Amniotic epithelial cell (primary cell): ENCODE data around the gene CARMIL3.
A peak's percentile ranks its signal among the peaks of the same experiment; 100 is the strongest.
"Not testable (repeated sequence)": the region's sequence is repeated elsewhere in the genome, so short reads cannot be mapped to it uniquely, and the experiment has no call there.

ENCODE experiments used
- DNase-seq: peaks from one replicate; pipeline ENCODE4 v3.0.0-alpha.2; 2010; ENCODE audit warnings: low read depth

Gene CARMIL3, protein sequence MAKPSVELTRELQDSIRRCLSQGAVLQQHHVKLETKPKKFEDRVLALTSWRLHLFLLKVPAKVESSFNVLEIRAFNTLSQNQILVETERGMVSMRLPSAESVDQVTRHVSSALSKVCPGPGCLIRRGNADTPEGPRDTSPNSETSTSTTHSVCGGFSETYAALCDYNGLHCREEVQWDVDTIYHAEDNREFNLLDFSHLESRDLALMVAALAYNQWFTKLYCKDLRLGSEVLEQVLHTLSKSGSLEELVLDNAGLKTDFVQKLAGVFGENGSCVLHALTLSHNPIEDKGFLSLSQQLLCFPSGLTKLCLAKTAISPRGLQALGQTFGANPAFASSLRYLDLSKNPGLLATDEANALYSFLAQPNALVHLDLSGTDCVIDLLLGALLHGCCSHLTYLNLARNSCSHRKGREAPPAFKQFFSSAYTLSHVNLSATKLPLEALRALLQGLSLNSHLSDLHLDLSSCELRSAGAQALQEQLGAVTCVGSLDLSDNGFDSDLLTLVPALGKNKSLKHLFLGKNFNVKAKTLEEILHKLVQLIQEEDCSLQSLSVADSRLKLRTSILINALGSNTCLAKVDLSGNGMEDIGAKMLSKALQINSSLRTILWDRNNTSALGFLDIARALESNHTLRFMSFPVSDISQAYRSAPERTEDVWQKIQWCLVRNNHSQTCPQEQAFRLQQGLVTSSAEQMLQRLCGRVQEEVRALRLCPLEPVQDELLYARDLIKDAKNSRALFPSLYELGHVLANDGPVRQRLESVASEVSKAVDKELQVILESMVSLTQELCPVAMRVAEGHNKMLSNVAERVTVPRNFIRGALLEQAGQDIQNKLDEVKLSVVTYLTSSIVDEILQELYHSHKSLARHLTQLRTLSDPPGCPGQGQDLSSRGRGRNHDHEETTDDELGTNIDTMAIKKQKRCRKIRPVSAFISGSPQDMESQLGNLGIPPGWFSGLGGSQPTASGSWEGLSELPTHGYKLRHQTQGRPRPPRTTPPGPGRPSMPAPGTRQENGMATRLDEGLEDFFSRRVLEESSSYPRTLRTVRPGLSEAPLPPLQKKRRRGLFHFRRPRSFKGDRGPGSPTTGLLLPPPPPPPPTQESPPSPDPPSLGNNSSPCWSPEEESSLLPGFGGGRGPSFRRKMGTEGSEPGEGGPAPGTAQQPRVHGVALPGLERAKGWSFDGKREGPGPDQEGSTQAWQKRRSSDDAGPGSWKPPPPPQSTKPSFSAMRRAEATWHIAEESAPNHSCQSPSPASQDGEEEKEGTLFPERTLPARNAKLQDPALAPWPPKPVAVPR (N-terminal part only)

DNA sequence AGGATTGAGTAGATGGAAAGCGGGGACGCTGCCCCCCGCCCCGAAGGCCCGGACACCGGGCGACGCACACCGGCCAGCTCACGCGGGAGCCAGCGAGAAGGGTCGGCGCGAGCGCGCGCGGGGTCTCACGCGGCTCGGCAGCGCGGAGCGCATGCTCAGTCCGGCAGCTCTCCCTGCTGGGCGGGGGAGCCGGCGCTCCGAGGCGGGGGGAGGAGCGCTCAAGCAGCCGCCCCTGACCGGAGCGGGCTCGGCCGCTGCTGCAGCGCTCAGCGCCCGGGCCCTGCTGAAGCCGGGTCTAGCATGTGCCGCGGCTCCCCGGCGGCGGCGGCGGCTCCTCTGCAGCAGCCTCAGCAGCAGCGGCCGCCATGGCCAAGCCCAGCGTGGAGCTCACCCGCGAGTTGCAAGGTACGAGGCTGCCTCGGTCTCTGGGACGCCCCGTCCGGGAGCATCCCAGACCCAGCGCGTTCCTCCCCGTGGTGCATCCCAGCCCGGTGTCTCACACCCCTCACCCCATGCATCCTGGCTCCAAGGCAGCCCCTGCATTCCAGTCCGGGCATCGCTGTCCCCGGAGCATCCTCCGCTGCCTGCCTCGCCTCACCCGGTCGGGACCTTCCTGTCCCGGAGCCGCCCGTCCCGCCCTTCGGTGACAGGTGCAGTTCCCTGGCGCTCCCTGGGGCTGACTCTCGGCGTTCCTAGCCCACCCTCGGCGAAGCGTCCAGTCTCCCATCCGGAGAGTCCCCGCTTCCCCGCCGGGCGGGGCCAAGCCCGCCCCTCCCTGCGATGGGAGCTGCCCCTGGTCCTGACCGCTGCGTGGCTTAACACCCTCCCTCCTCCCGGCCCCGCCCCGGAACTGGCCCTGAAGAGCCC is at the start of gene CARMIL3:
TSS of gene CARMIL3 (plus strand) at position 221 of the 867 bp plus-strand sequence. CDS start at position 366, 145 bp downstream.
- peak; percentile 22 for DNase-seq

DNA sequence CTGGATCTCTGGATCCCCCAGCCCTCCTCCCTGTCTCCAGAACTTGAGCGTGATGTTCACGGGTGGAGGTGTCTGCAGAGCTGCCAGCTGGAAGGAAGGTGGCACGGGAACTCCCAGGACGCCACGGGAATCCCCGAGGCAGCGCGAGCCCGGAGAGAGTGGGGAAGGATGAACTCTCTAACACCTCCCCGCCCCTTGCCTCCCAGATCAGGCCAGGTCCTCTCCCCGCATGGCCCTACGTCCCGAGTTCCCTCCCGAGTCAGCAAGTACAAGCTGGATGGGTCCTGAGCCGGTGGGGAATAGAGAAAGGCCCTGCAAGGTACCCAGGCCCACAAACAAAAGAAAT is 45.4 kb upstream of the CARMIL3 start:
- DNase-seq: not testable (repeated sequence)

DNA sequence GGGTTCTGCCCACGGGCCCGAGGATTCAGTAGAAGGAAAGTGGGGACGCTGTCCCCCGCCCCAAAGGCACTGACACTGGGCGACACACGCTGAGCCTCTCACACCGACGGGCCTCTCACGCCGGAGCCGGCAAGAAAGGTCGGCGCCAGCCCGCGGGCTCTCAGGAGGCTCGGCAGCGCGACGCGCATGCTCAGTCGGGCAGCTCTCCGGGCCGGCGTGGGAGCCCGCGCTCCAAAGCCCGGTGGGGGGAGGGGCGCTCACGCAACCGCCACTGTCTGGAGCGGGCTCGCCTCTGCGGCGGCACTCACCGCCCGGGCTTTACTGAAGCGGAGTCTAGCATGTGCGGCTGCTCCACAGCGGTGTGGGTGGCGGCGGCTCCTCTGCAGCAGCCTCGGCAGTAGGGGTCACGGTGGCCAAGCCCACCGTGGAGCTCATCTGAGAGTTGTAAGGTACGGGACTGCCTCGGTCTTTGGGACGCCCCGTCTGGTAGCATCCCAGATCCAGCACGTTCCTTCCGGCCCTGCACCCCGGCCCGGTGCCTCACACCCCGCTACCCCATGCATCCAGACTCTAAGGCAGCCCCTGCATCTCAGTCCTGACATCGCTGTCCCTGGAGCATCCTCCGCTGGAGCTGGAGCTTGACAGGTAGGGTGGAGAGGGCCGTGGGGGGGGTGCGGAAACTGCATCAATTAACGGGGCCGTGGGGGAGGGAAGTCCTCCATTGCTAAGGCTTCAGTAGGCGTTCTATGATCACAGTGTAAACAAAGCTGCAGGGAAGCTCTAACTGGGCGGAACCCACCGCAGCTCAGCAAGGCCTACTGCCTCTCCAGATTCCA is 44.8 kb upstream of the CARMIL3 start:
- peak; percentile 10 for DNase-seq

DNA sequence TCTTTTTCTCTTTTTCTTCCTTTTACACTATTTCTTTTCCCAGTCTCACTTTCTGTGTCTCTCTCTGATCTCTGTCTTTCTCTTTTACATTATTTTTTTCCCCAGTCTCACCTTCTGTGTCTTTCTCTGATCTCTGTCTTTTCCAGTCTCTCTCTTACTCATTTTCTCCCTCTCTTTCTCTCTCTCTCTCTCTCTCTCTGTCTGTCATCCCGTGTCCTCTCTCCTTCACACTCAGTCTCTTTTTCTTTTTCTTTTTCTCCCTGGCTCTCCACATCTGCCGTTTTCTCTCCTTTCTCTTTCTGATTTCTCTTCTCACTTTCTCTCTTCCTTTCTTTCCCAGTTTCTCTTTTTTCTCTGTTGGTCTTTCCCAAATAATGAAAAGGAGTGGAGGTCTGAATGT is 40.8 kb upstream of the CARMIL3 start:
- no peak for DNase-seq

DNA sequence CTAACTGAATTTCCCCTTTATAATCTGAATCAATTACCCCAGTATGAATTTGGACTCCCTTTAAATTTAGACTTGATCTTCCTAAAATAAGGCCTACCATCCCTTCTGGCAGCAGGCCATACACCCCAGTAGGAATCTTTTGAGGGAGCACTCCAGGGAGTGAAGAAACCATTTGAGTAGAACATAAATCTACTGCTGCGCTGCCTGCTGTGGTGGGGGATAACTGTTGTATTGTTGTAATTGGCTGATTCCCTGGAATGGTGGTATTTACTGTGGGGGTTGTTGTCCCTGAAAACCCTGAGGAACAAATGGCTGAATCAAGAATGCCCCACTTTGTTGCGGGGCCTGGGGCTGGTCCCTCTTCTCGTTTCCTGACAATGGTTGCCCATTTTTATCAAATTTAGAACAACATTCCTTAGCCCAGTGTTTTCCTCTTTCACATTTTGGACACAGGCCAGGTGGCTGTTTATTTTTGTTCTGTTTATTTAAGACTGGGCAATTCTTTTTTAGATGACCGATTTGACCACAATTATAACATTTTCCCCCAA is 39.0 kb upstream of the CARMIL3 start:
- not testable (repeated sequence) for DNase-seq

DNA sequence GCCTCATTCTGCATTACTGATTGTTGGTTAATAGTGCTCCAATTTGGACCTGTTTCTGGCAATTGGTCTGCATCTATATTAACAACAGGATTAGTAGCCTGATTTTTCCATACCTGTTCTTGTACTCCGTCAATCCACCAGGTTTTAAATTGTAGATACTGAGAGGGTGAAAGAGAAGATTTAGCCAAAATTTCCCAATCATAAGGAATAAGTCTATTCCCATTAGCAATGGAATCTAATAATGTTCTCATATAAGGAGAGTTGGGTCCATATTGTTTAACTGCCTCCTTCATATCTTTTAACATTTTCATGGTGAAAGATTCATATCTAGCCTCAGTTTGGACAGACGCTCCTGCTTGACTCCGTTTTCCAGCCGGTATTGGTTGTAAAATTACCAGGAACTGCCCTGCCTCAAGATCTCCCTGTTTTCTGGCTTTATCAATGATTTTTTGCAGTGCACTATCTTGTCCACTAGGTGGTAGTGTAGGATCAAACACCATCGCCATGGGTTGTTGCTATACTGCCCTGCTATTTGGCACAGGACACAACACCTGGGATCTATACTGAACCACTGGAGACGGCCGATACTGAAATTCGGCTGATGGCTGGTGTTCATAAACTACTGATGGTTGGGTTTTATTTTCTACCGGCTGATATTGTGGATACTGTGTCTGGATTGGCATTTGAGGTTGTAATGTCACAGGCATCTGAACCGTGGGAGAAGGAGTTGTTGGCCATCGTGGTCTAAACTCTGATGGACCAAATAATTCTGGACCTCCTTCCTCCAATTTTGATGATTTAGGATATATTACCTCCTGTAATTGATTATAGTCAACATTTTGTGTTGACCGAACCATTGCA is 37.9 kb upstream of the CARMIL3 start:
- peak; percentile 54 for DNase-seq

DNA sequence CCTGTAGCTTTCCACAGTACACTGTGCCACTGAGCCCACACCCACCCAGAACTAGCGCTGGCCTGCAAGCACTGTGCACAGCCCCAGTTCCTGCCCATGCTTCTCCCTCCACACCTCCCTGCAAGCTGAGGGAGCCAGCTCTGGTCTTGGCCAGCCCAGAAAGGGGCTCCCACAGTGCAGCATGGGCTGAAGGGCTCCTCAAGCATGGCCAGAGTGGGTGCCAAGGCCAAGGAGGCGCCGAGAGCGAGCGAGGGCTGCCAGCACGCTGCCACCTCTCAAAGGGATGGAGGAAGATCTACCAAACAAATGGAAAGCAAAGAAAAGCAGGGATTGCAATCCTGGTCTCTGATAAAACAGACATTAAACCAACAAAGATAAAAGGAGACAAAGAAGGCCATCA is 36.1 kb upstream of the CARMIL3 start:
- DNase-seq: not testable (repeated sequence)

DNA sequence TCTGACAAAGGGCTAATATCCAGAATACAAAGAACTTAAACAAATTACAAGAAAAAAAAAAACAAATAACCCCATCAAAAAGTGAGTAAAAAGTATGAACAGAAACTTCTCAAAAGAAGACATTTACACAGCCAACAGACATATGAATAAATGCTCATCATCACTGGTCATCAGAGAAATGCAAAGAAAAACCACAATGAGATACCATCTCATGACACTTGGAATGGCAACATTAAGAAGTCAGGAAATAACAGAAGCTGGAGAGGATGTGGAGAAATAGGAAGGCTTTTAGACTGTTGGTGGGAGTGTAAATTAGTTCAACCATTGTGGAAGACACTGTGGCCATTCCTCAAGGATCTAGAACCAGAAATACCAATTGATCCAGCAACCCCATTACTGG is 32.8 kb upstream of the CARMIL3 start:
- not testable (repeated sequence) for DNase-seq

DNA sequence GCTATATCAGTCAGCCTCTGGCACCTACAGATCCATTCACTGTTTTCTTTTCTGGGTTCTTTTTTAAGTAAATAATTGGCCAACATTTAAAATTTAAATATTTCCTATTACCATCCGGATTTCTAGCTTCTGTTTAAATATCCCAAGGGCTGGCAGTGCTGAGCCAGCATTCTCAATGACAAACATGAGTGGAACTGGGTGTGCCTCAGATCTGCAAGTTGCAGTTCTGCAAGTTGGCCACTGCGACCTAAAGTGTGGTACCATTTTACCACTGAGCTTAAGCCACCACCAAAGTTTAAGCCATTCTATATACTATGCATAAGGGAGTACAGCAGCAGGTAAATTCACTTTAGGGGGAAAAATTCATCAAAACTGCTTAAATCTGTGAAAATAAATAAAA is 31.9 kb upstream of the CARMIL3 start:
- DNase-seq: not testable (repeated sequence)

DNA sequence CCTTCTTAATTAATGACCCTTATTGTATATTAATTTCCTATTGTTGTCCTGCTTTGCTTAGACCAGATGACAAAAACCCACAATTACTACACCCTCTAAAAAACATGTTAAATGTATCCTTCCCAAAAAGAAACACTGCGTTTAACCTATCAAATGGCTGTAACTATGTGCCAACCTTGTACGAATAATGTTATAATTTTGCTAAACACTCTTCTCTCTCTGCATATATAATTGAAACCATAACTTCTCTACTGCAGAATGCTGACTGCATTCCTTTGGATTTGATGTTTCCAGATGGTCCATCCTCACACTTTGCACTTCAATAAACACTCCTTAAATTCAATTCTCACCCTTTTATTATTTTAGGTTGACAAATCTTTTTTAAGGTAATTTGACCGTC is 31.3 kb upstream of the CARMIL3 start:
- DNase-seq: not testable (repeated sequence)

DNA sequence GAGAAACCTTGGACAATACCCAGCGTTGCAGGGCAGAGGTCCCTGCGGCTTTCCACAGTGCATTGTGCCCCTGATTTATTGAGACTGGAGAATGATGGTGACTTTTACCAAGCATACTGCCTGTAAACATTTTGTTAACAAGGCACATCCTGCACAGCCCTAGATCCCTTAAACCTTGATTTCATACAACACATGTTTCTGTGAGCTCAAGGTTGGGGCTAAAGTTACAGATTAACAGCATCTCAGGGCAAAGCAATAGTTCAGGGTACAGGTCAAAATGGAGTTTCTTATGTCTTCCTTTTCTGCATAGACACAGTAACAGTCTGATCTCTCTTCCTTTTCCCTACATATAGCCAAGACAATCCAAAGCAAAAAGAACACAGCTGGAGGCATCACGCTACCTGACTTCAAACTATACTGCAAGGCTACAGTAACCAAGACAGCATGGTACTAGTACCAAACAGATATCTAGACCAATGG is 26.8 kb upstream of the CARMIL3 start:
- not testable (repeated sequence) for DNase-seq

DNA sequence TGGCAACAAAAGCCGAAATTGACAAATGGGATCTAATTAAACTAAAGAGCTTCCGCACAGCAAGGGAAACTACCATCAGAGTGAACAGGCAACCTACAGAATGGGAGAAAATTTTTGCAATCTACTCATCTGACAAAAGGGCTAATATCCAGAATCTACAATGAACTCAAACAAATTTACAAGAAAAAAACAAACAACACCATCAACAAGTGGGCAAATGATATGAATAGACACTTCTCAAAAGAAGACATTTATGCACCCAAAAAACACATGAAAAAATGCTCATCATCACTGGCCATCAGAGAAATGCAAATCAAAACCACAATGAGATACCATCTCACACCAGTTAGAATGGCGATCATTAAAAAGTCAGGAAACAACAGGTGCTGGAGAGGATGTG is 22.1 kb upstream of the CARMIL3 start:
- DNase-seq: not testable (repeated sequence)

DNA sequence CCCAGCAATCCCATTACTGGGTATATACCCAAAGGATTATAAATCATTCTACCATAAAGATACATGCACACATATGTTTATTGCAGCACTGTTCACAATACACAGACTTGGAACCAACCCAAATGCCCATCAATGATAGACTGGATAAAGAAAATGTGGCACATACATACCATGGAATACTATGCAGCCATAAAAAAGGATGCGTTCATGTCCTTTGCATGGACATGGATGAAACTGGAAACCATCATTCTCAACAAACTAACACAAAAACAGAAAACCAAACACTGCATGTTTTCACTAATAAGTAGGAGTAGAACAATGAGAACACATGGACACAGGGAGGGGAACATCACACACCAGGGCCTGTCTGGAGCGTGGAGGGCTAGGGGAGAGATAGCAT is 20.5 kb upstream of the CARMIL3 start:
- not testable (repeated sequence) for DNase-seq

DNA sequence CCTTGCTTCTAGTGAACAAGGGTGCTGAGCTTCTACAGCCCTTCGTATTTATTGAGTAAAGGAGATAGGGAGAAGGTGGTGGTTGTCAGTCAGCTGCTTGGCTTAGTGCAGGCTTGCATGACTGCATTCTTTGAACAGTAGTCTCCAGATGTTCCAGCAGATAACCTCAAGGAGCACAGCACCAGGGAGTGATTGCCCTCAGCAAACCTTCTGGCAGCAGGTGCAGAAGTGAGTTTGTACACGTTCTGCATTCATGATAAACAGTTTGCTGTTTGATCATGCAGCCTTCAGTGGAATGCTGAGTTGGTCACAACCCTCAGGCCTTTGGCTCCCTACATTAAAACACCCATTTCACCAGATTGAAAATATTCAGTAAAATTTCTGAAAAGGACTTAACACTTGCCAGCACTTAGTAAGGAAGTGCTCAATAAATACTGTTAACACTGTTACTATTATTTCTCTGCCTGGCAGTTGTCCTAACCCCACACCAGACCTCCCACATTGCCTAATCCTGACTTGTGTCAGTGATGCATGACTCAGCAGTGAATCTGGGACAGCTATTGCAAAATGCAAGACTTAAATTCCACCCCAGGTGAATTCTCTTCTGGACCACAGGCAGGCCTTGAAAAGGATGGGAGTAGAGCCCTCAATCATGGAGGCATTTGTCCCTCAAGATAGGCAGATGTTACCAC is 18.9 kb upstream of the CARMIL3 start:
- peak; percentile 97 for DNase-seq

DNA sequence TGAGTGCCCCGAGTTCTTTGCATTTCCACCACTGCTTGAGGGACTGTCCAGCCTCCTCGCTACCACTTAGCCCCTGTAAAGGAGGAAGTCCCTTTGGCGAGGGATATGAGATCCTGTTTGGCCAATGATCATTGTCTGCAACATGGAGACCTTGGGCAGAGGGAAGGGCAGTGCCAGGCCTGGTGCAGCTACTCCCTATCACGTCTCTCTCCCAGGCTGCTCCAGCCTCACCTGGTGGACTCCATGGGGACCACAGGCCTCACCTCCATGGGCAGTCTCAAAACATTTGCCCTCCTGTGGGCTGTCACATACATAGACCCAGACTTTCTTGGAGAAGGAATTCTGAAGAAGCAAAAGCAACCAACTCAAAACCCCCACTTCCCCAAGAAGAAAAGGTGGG is 16.0 kb upstream of the CARMIL3 start:
- not testable (repeated sequence) for DNase-seq

DNA sequence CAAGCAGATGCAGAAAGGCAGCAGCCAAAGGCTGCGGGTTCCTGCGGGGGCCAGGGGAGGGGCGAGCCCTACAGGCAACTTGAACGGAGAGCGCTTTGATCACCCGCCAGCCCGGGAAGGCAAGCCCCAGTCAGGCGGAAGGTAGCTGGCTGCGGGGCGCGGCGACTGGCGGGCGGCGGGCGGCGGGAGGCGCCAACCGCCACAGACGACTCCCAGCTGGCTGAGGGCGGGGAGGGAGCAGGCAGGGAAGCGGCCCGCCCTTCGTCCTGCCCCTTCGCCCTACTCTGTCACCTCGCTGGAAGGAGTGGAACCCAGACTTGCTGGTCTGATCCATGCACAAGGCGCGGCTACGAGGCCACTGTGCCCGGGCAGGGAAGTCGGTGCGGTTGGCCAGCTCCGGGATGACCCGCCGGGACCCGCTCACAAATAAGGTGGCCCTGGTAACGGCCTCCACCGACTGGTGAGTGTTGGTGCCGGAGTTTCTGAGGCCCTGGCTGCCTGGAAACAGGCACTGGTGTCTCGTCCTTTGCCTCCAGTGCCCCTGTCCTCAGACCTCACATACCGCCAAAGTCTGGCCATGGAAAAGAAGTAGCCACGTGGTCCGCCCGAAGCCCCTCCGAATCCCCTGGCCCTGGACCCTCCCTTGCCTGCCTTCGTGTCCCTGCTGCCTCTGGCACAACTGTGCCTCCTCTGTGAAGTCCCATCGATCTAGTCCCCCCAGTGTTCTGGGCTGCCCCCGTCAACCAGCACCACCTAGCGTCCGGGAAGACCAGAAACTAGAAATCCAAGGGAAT is 15.4 kb upstream of the CARMIL3 start:
- peak; percentile 24 for DNase-seq

DNA sequence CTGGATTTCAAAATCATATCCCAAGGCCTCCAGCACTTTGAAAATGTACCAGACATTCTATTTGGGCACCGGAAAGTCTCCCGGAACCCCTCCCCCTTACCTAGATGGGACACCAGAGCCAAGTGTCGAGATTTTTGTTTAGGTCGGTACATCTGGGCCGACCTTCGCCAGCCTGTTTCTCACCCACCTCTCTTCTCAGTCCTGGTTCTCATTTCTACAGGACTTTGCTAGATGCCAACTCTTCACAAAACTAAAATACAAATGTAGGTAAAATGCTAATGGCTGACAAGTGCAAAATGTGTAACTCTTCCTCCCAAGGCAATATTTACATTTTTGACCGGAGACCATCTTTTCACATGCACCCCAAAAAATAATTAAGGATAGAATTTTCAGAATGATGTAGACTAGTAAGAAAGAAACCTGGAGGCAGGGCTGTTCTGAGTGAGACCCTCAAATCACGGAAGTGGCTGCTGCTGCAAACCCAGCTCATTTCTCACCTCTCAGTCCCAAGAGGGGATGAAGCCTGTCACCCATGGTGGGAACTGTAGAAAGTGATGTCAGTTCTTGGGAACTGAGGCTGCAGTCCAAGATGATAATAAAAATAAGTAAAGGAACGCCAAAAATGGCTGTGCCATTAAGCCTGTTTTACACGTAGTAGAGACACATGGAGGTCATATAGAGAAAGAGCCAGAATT is 14.7 kb upstream of the CARMIL3 start:
- not testable (repeated sequence) for DNase-seq
